IMR-90 (cell line): ENCODE measurements around the gene COL18A1. TPM values are rescaled to one million over a fixed set of nuclear protein-coding genes. Genes with fewer than 3 reads are reported as not detected.
"Not testable (repeated sequence)": the region's sequence is repeated elsewhere in the genome, so short reads cannot be mapped to it uniquely, and the experiment has no call there.

Experiments
- ATAC-seq: fragments of 200-7000 bp; cut with Tn5 transposase; 2 replicates; pipeline ENCODE4 v1.9.1; 2020; ENCODE audit warnings: low read depth, mild to moderate bottlenecking, moderate library complexity
- BruUV-seq: library from RNA; stranded (reverse); fragments of 400-500 nt; replicated peaks from 2 replicates; lab custom pipeline; 2021; lab: Mats Ljungman, UMichigan
- CTCF ChIA-PET: fragments of 300-600 bp; formaldehyde crosslinking; extraction: SDS; loops from one replicate; lab custom pipeline; 2021; ENCODE audit warnings: antibody characterized with exemption; lab: Yijun Ruan, JAX
- POLR2A ChIA-PET: fragments of 300-600 bp; sonication (Branson Sonifier 250); formaldehyde crosslinking; loops from one replicate; lab custom pipeline; 2022; ENCODE audit warnings: antibody characterized with exemption; ENCODE audit not compliant: unreplicated experiment; lab: Charles Lee
- DNase-seq: peaks from one replicate; pipeline ENCODE4 v3.0.0; 2013
- H2AFZ ChIP-seq: replicated peaks from 2 replicates; pipeline ENCODE3; 2013; ENCODE audit warnings: low read length, mild to moderate bottlenecking; ENCODE audit not compliant: poor library complexity
- H2AK5ac ChIP-seq: 2 replicates; pipeline ENCODE4 v1.6.1; 2013; ENCODE audit warnings: low read depth, low read length, inconsistent platforms
- H2AK9ac ChIP-seq: replicated peaks from 2 replicates; pipeline ENCODE3; 2013; ENCODE audit warnings: mild to moderate bottlenecking, low read depth, low read length, moderate library complexity; ENCODE audit not compliant: poor library complexity
- H2BK120ac ChIP-seq: 2 replicates; pipeline ENCODE4 v1.6.1; 2013; ENCODE audit warnings: low read depth, low read length, inconsistent platforms
- H2BK15ac ChIP-seq: 3 replicates; pipeline ENCODE4 v1.6.1; 2013; ENCODE audit warnings: low read depth, low read length, inconsistent platforms
- H2BK20ac ChIP-seq: 2 replicates; pipeline ENCODE4 v1.6.1; 2013; ENCODE audit warnings: low read depth, mild to moderate bottlenecking, inconsistent platforms, low read length, moderate library complexity
- H2BK5ac ChIP-seq: 2 replicates; pipeline ENCODE4 v1.6.1; 2013; ENCODE audit warnings: mild to moderate bottlenecking, low read depth, low read length, inconsistent platforms; ENCODE audit not compliant: poor library complexity, severe bottlenecking
- H3K14ac ChIP-seq: replicated peaks from 2 replicates; pipeline ENCODE4 v1.6.1; 2013; ENCODE audit warnings: low read depth, low read length, inconsistent platforms
- H3K18ac ChIP-seq: 2 replicates; pipeline ENCODE4 v1.6.1; 2013; ENCODE audit warnings: low read depth, low read length, control low read depth
- H3K23ac ChIP-seq: 2 replicates; pipeline ENCODE4 v1.6.1; 2013; ENCODE audit warnings: low read depth, low read length, inconsistent platforms
- H3K27ac ChIP-seq: 2 replicates; pipeline ENCODE4 v1.5.1; 2013; ENCODE audit warnings: mild to moderate bottlenecking, control low read depth, low read length; ENCODE audit not compliant: insufficient read depth
- H3K27me3 ChIP-seq: 2 replicates; pipeline ENCODE4 v1.6.1; 2013; ENCODE audit warnings: low read length; ENCODE audit not compliant: control insufficient read depth, insufficient read depth
- H3K36me3 ChIP-seq: 2 replicates; pipeline ENCODE4 v1.6.1; 2013; ENCODE audit warnings: low read length, mixed read lengths; ENCODE audit not compliant: control insufficient read depth, insufficient read depth
- H3K4ac ChIP-seq: 2 replicates; pipeline ENCODE4 v1.6.1; 2013; ENCODE audit warnings: low read depth, low read length, inconsistent platforms
- H3K4me1 ChIP-seq: 2 replicates; pipeline ENCODE4 v1.6.1; 2013; ENCODE audit warnings: low read length, mixed read lengths; ENCODE audit not compliant: control insufficient read depth, insufficient read depth
- H3K4me2 ChIP-seq: 2 replicates; pipeline ENCODE4 v1.6.1; 2013; ENCODE audit warnings: low read depth, mild to moderate bottlenecking, control low read depth, low read length, moderate library complexity
- H3K4me3 ChIP-seq: 2 replicates; pipeline ENCODE4 v1.5.1; 2013; ENCODE audit warnings: low read depth, mild to moderate bottlenecking, control low read depth, low read length, moderate library complexity; ENCODE audit not compliant: insufficient read depth
- H3K56ac ChIP-seq: 2 replicates; pipeline ENCODE4 v1.6.1; 2013; ENCODE audit warnings: low read length, inconsistent platforms; ENCODE audit not compliant: insufficient read depth; ENCODE audit errors: extremely low read depth
- H3K79me1 ChIP-seq, 2 experiments: 2 replicates each; pipeline ENCODE4 v1.6.1; 2013; ENCODE audit warnings: low read length in 2 of 2, inconsistent platforms in 1 of 2, low read depth in 1 of 2
- H3K9ac ChIP-seq: 2 replicates; pipeline ENCODE4 v1.6.1; 2013; ENCODE audit warnings: low read depth, low read length, control low read depth
- H3K9me1 ChIP-seq: 2 replicates; pipeline ENCODE4 v1.6.1; 2013; ENCODE audit warnings: low read length, inconsistent platforms; ENCODE audit not compliant: insufficient read depth
- H3K9me3 ChIP-seq: 2 replicates; pipeline ENCODE4 v1.6.1; 2013; ENCODE audit warnings: low read length; ENCODE audit not compliant: control insufficient read depth, insufficient read depth
- H4K20me1 ChIP-seq: 2 replicates; pipeline ENCODE4 v1.6.1; 2013; ENCODE audit warnings: low read length, inconsistent platforms; ENCODE audit not compliant: insufficient read depth
- H4K5ac ChIP-seq: 2 replicates; pipeline ENCODE4 v1.6.1; 2013; ENCODE audit warnings: mild to moderate bottlenecking, low read depth, low read length, control low read depth
- H4K8ac ChIP-seq, 2 experiments: 2 replicates each; pipeline ENCODE4 v1.6.1; 2013; ENCODE audit warnings: low read depth in 2 of 2, low read length in 2 of 2, control low read depth in 1 of 2, inconsistent platforms in 1 of 2
- H4K91ac ChIP-seq: 2 replicates; pipeline ENCODE4 v1.6.1; 2013; ENCODE audit warnings: low read depth, low read length, inconsistent platforms; ENCODE audit not compliant: insufficient read depth
- CEBPB ChIP-seq: IDR thresholded peaks from 2 replicates; pipeline ENCODE4 v1.6.1; 2012; ENCODE audit warnings: low read depth, low read length, improper control_type of control experiment
- MXI1 ChIP-seq: IDR thresholded peaks from 2 replicates; pipeline ENCODE4 v1.6.1; 2012; ENCODE audit warnings: low read depth, mild to moderate bottlenecking, low read length, moderate library complexity, borderline replicate concordance
- RCOR1 ChIP-seq: IDR thresholded peaks from 2 replicates; pipeline ENCODE4 v1.6.1; 2012; ENCODE audit warnings: mild to moderate bottlenecking, low read length, improper control_type of control experiment; ENCODE audit not compliant: insufficient replicate concordance
- WGBS, 2 experiments: methylation state at CpG; one replicate each; pipeline versions ENCODE4 v1.1.5 to v1.1.7; 2013; ENCODE audit warnings: missing lambda C conversion rate in 2 of 2; ENCODE audit not compliant: insufficient read length in 1 of 2; ENCODE audit errors: extremely low coverage in 2 of 2; 5-methylcytosine and 5-hydroxymethylcytosine counted together
- dilution Hi-C: fragments of 300-500 bp; cut with HindIII; formaldehyde crosslinking; loops from one replicate; pipeline ENCODE4 v1.14.3; 2018; ENCODE audit warnings: low sequenced_read_pairs; ENCODE audit not compliant: unreplicated experiment
- in situ Hi-C: fragments of 300-500 bp; cut with MboI; formaldehyde crosslinking; loops from 3 replicates; pipeline ENCODE4 v1.14.3; 2019; ENCODE audit warnings: low sequenced_read_pairs, inconsistent platforms, mixed read lengths
- intact Hi-C: fragments of 100-400 bp; cut with micrococcal nuclease; formaldehyde crosslinking; loops from 2 replicates; pipeline ENCODE4 v1.10.0; 2022
- polyA plus RNA-seq, 3 experiments: library from polyadenylated mRNA; depleted of rRNA; stranded (reverse); fragments of >200 nt; gene quantifications; 2 replicates each; pipeline ENCODE4 v1.2.3, GENCODE V29; 2012; ENCODE audit warnings: low replicate concordance in 1 of 3
- total RNA-seq: library from RNA; depleted of rRNA; stranded (reverse); fragments of >200 nt; gene quantifications from 2 replicates; pipeline ENCODE4 v1.2.3, GENCODE V29; 2012

The COL18A1 gene
- total and polyA plus RNA-seq, 2 of the 4 experiments (the other 2 are of a cell fraction): 4.3 to 46.7 TPM

DNA sequence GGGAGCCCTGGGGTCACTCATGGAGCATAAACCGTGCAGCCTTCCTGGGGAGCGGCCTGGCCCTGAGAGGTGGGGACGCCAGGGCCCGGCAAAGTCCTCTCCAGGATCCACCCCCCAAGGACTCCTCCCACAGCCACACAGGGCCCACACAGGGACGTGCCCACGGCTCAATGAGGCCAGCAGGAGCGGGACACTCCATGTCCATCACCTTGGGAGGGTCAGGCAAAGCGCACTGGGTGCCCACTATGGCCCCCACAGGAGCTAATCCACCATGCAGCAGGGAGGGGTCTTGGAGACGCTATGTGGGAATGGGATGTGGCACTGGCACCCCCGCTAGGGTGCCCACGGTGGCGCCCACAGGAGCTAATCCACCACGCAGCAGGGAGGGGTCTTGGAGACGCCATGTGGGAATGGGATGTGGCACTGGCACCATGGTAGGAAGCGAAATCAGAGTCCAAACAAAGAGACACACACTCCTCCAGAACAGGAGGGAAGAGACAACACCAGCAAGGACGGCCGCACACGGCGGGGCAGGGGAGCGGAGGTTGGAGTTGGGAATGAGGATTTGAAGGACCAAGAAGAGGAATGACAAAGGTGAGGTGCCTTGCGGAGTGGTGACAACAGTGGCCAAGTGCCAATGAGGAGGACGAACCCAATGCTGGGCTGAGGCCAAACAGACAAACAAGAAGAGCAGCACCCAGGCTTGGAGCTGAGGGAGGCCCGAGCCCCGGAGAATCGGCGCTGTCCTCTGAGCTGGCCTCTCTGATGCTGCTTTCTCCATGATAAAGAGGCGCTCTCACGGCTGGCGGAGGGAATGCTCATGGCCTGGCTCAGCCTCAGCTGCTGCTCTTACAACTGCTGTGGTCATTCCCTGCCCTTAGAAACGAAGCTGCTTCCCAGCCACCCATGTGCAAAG is 155.4 kb downstream of the COL18A1 start:
- no peak overlapping the region for H4K8ac ChIP-seq
- DNase-seq (no peak), ATAC-seq (no peak)
- H2AFZ ChIP-seq: no peak overlapping the region
- H3K9ac ChIP-seq: no peak overlapping the region
- no peak overlapping the region for H3K18ac ChIP-seq
- ChIA-PET POLR2A (no interaction called here), CTCF (no interaction called here)
- no peak overlapping the region for H4K91ac ChIP-seq
- H4K5ac ChIP-seq: no peak overlapping the region
- BruUV-seq: no TSS peak
- WGBS, 2 experiments: 81% methylated on average over 6 of the region's 30 CpGs; no CpG with 5 or more reads in 1 of the 2 experiments
- no peaks in the 10 kb centered on the region for H3K36me3 ChIP-seq
- no peak for TF ChIP-seq MXI1
- no peak for TF ChIP-seq CEBPB
- no peak for TF ChIP-seq RCOR1
- no peaks in the 10 kb centered on the region for H4K20me1 ChIP-seq
- H3K56ac ChIP-seq: no peak overlapping the region
- in situ Hi-C loops: loop anchor here (10.0 kb wide), 1 partner anchor 364 kb away; no protein-coding TSS in a partner anchor
- no peak overlapping the region for H3K27ac ChIP-seq
- H2BK120ac ChIP-seq: no peak overlapping the region
- H2BK15ac ChIP-seq: no peak overlapping the region
- dilution Hi-C loops: no loop called here
- H2AK9ac ChIP-seq: no peak overlapping the region
- intact Hi-C loops: no loop called here
- H3K4me3 ChIP-seq: no peak overlapping the region
- H3K9me1 ChIP-seq: peaks cover 6% of the 10 kb centered on the region; the same call in 1 of the 2 replicates
- H3K79me1 ChIP-seq: no peaks in the 10 kb centered on the region
- H3K23ac ChIP-seq: no peak overlapping the region; the same call in 1 of the 2 replicates
- H2AK5ac ChIP-seq: peak overlapping the region; percentile 34; the same call in 1 of the 2 replicates
- H3K9me3 ChIP-seq: peaks cover 4% of the 10 kb centered on the region; the same call in 1 of the 2 replicates
- no peak overlapping the region for H2BK20ac ChIP-seq
- H3K4ac ChIP-seq: no peak overlapping the region
- H2BK5ac ChIP-seq: no peak overlapping the region
- no peaks in the 10 kb centered on the region; the same call in 1 of the 2 replicates for H3K27me3 ChIP-seq
- H3K14ac ChIP-seq: no peak overlapping the region
- H3K4me1 ChIP-seq: peaks cover 9% of the 10 kb centered on the region
- H3K4me2 ChIP-seq: no peak overlapping the region

DNA sequence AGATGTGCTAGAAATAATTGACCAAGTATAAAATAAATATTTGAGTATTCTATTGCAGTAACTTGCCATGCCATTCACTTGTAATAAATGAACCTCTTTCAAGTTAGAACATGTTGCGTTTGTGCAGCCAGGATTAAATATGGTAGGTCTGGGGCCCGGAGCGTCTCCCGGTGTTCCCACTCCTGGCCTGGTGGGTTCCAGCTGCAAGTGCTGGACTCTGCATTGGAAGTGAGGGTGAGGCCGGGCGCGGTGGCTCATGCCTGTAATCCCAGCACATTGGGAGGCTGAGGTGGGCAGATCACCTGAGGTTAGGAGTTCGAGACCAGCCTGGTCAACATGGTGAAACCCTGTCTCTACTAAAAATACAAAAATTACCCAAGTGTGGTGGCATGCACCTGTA is 156.3 kb downstream of the COL18A1 start:
- H3K79me1 ChIP-seq, H4K8ac ChIP-seq, H3K14ac ChIP-seq, H3K36me3 ChIP-seq, H4K20me1 ChIP-seq, H4K91ac ChIP-seq, H3K4me2 ChIP-seq, H2AFZ ChIP-seq, BruUV-seq, H2AK5ac ChIP-seq, CTCF ChIA-PET, H3K9ac ChIP-seq, H2BK120ac ChIP-seq, H4K5ac ChIP-seq, H3K4ac ChIP-seq, H2BK15ac ChIP-seq, H3K9me3 ChIP-seq, ATAC-seq, DNase-seq, H3K27me3 ChIP-seq, H2BK20ac ChIP-seq, H2AK9ac ChIP-seq, H2BK5ac ChIP-seq, H3K9me1 ChIP-seq, intact Hi-C loops, H3K18ac ChIP-seq, H3K23ac ChIP-seq, H3K4me1 ChIP-seq, H3K56ac ChIP-seq, H3K4me3 ChIP-seq, POLR2A ChIA-PET, dilution Hi-C loops, H3K27ac ChIP-seq: not testable (repeated sequence)
- no CpG with 5 or more reads among the region's 8 CpGs for WGBS, 2 experiments
- in situ Hi-C loops: loop anchor here (10.0 kb wide), 1 partner anchor 364 kb away; no protein-coding TSS in a partner anchor
